HG03521 (cell line): ENCODE measurements around the gene EHBP1L1.
"Not testable (repeated sequence)": the region's sequence is repeated elsewhere in the genome, so short reads cannot be mapped to it uniquely, and the experiment has no call there.

Experiments used
- ATAC-seq: cut with Tn5 transposase; IDR thresholded peaks from one replicate; pipeline ENCODE4 v1.9.1; 2021; ENCODE audit warnings: mild to moderate bottlenecking, moderate library complexity; ENCODE audit not compliant: unreplicated experiment

EHBP1L1 gene

GRCh38 chr11:65560555-65561418, 15.1 kb upstream of the EHBP1L1 start:
- no peak for ATAC-seq

- ATAC-seq = no peak
Observed at GRCh38 chr11:65562020-65562419, 13.8 kb upstream of the EHBP1L1 start.

GRCh38 chr11:65562788-65563187, 13.1 kb upstream of the EHBP1L1 start:
- ATAC-seq = no peak

- no peak for ATAC-seq
Observed at GRCh38 chr11:65563601-65564000, 12.3 kb upstream of the EHBP1L1 start.

GRCh38 chr11:65564879-65565559, 10.8 kb upstream of the EHBP1L1 start:
- ATAC-seq = not testable (repeated sequence)

GRCh38 chr11:65565624-65566453, 10.0 kb upstream of the EHBP1L1 start:
- ATAC-seq = no peak

- ATAC-seq = no peak
Observed at GRCh38 chr11:65569164-65569972, 6.5 kb upstream of the EHBP1L1 start.

- ATAC-seq = peak; percentile 59
Observed at GRCh38 chr11:65569973-65570918, 5.6 kb upstream of the EHBP1L1 start, which contains the start of gene ZNRD2. ZNRD2 (plus strand) TSS chr11:65570477; CDS start chr11:65570492, 15 bp downstream.

GRCh38 chr11:65571420-65571819, 4.4 kb upstream of the EHBP1L1 start:
- ATAC-seq = no peak

- no peak for ATAC-seq
Observed at GRCh38 chr11:65571940-65572339, 3.9 kb upstream of the EHBP1L1 start.

GRCh38 chr11:65572356-65573051, 3.3 kb upstream of the EHBP1L1 start, which contains the start of gene FAM89B:
FAM89B (plus strand) TSS chr11:65572538; CDS start chr11:65572670, 132 bp downstream.
- no peak for ATAC-seq

- ATAC-seq = no peak
Observed at GRCh38 chr11:65573391-65574079, 2.3 kb upstream of the EHBP1L1 start.

- peak; percentile 27 for ATAC-seq
Observed at GRCh38 chr11:65574109-65574810, 1.6 kb upstream of the EHBP1L1 start.

GRCh38 chr11:65574811-65575567, 864 bp upstream of the EHBP1L1 start:
- ATAC-seq = no peak

GRCh38 chr11:65576232-65576866, 496 bp downstream of the EHBP1L1 start:
- ATAC-seq = no peak
